HG03575 (cell line): ENCODE measurements around the gene TAPT1.

Experiments
- ATAC-seq: cut with Tn5 transposase; IDR thresholded peaks from one replicate; pipeline ENCODE4 v1.9.1; 2021; ENCODE audit not compliant: unreplicated experiment, insufficient number of reproducible peaks, low FRiP score; ENCODE audit errors: extremely low read depth

The TAPT1 gene

DNA sequence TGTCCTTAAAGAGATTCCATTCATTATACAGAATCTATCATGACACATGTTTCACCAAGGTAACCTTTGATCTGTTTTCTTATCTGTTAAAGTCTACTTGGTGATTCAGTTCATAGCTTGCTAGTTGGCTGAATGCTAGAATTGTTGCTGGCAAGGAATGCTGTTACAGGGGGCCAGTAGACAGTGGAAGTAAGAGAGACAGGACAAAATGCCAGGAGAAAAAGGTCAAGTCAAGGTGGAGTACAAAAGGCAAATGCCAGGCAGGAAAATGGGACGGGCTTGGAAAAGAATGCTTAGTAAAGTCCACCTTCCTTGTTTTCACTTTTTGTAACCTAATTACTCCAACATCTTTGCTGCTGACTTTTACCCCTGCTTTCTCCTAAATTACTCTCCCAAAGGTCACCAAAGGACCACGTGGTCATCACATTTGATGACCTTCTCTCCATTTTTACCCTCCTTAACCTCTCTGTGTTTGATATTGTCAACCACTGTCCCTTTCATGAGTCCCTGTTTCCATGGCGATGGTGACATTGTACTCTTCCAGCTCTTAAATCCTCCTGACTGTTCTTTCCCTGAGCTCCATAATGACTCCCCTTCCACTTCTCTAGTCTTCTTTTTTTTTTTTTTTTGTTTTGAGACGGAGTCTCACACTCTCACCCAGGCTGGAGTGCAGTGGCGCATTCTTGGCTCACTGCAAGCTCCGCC lies 24.5 kb upstream of the TAPT1 start:
- no peak for ATAC-seq

DNA sequence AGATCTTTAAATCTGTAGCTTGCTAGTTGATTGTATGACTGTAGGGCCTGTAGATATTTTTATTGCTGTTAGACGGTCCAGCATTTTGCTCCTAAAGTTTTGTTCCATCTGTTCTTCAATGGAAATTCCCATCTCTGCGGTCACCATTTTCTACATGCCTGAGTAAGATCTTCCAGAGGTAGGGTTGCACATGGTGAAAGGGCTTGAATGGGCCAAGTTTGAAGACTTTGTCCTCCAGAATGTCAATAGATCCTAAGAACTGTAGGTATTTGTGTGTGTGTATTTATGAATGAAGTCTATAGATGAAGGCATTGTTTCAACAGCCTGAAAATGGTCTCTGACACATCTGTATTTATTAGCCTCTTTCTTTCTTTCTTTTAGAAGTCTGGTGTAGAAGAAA lies 22.3 kb upstream of the TAPT1 start:
- ATAC-seq, result no peak

DNA sequence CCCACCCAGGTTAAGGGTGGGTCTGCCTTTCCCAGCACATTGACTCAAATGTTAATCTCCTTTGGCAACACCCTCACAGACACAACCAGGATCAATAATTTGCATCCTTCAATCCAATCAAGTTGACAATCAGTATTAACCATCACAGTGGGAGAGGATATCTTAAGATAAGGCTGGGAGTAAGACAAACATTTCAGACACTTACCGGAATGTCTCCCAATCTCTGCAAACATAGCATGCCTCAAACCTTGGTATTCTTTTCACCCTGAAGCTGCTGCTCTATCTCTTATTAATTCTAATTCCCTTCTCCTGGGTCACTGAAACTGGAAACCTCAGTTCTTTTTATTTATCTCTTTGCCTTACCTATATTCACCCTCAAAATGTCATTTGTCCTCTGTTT lies 19.0 kb upstream of the TAPT1 start:
- no peak for ATAC-seq

DNA sequence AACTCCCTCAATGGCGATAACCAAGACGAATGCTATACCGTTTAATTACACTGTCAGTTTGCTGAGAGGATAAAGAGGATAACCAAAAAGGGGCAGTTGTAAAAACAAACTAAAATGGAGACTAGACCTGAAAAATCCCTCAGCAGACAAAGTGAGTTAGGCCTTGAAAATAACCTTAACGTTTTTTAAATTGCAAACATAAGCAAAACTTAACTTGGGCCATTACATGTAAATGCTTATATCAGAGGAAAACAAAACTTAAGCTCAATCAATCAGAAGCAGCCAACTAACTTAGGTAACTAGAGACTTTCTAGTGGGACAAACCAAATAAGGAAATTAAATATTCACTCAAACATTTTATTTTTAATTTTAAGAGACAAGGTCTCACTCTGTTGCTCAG lies 17.0 kb upstream of the TAPT1 start:
- ATAC-seq, result no peak

DNA sequence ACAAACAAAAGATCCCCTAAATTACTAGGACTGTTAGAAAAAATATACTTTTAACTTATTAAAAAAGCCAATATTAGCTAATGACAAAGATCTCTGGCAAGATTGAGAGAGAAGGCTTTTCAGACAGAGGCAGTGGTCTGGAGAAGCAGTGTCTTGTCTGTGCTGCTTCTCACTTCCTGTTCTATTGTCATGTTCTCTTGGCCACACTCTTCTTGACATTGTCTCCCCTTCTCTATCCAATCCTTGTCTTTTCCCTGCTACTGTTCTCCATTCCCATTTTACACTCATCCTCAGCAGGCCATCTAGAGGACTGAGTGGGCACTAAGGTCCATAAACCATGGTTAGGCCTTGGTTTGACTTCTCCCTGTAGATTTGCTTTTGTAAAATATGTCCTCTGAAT lies 14.0 kb upstream of the TAPT1 start:
- ATAC-seq, result no peak

DNA sequence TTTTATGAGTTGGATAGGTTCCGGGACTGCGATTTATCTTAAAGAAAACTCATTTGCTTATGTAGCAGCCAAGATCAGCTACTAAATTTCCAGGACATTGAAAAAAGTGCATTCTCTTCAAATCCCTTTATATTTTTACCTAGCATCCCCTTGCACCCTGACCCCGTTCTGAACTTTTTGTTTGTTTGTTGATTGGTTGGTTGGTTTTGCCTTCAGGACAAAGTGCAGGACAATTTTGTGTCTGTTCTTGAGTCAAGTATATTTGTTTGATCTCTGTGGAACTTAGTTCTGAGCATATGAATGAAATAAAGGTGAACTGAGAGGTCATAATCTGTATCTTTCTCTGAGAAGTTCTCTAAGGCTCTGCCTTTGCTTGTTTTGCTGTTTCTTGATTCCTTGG lies 12.8 kb upstream of the TAPT1 start:
- no peak for ATAC-seq

DNA sequence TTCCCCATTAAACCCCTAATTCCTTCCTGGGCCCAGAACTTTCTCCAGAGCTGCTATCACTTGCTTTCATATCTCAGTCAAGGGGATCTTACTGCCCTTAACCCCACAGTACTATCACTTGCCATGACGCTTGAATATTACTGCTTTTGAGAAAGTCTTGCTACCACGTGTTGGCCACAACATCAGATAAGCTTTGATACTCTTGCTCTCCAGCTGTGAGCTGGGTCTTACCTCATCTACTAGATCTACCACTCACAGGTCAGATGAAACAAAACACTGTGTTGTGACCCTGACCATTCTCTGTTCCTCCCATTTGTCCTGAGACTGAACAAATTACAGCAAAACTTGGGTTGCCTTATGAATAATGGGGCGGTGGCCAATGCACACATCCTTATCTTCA lies 12.1 kb upstream of the TAPT1 start:
- ATAC-seq, result no peak

DNA sequence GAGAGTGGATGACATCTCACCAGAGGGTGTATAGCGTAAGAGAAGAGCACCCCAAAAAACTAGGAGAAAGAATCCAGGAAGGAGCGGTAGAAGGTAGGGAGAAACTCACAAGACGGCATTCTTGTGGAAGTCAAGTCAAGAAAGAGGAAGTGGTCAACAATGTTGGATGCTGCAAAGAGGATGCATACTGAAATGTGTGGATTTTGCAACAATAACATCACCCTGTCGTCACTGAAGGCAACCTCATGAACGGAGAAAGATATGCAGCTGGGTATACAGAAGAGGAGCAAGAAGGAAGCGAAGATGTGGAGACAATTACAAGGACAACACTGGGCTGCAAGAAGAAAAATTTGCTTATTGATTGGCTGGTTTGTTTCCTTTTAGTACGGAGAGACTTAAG lies 11.4 kb upstream of the TAPT1 start:
- ATAC-seq, result no peak

DNA sequence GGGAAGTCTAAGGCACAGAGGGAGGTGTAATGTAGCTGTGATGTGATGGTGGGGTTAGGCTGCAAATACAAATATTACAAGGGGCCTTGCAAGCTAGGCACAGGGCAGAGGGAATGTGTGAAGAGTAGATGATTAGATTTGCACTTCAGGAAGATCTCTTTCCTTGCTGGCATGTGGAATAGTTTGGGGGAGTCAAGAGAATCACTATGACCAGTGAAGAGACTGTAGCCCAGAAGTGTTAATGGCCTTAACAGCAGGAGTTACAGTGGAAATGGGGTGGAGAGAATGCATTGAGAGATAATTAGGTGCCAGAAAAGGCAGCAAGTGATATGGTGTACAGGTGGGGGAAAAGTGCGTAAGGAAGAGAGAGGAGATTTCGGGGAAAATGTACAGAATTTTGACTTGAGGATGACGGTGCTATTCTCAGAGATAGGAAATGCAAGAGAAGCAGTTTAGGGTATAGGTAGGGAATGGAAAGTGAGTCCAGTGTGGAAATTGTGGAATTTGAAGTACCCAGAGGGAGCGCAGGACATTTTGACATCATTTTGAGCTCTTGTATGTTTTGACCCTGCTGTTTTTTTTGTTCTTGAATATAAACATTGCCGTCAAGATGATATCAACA lies 10.2 kb upstream of the TAPT1 start:
- ATAC-seq, result no peak

DNA sequence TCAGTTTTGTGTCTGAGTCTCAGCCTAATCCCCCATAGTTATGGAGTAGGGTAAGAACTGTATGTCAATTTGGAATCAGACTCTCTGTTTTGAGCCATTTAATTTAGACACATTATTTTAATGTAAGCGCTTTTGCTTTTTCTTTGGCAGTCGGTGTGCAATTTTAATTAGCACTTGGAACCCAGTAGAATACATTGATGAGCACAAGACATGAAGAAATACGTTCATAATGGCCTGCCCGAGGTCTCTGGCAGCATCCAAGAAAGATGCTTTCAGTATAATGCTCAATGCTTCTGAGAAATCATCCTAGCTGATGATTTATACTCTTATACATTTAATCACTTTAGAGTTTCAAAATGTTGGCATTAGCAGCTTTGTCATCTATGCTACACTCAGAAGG lies 8.9 kb upstream of the TAPT1 start:
- ATAC-seq, result no peak

DNA sequence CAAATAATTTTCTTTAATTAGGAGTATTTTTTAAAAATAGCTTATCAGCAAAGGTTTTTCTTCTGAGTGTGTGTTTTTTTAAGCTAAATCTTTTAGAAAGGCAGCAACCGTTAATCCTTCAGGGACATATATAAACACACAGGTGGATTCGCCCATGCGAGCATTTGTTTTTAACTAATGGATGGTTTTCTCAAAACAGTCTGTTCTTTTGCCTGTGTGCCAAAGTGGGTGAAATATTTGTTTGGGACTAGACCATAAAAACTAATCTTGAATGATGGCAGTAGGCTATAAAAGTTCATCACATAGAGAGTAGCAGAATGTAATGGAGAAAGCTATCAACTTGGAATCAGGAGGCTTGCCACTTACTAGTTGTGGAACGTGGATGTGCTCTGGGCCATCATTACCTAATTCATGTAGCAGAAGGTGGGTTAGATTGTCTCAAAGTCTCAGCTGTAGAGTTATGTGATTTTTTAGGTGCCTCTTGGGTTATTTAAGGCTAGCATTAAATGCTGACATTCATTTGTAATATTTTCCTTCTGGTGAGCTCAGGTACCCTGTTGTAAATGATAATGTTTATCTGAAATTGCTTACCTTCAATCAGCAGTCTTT lies 7.4 kb upstream of the TAPT1 start:
- ATAC-seq, result no peak

DNA sequence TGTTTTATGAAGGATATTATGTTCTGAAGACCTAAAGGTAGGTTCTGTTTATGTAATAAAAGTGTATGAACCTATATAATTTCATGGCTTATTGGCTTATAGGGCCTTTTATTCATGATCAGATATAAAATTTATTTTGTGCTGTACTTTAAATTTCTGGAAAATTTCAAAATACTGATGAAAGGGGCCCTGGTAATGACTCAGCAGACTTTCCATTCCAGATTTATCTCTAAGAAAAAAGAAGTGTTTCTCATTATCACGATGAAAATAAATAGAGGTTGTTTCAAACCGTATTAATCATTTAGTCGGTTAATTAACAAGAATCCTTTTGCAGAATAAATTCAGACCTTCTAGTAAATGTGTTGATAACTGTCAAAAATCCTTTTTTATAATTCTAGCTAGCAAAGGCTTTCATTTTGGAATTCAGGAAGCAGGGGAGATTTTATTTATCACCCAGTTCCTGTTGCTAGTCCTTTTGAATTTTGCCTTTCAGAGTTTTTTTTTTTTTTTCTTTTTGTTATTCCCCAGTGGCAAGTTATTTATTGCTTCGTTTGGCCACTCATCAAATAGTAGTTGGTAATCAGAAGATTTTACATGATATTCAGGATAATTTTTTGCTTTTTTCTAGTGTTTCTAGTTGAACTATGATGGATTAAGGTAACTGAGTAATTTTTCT lies 5.4 kb upstream of the TAPT1 start:
- ATAC-seq, result no peak

DNA sequence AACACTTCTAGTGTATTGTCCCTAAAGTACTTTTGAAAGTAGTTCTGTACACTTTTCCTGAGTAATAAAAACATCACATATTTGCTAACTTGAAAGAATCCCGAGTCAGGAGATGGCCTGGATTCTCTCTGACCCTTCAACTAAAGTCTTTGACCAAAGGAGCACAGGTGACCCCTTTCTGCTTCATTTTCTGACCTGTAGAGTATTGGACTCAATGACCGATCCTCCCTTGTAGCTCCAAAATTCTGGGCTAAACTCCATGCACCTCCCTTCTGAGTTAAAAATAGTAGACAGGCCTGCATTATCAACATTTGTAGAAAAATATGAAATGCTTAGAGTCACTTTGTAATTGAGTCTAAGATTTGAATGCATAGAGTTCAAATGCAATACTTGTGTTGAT lies 4.0 kb upstream of the TAPT1 start:
- ATAC-seq, result no peak

DNA sequence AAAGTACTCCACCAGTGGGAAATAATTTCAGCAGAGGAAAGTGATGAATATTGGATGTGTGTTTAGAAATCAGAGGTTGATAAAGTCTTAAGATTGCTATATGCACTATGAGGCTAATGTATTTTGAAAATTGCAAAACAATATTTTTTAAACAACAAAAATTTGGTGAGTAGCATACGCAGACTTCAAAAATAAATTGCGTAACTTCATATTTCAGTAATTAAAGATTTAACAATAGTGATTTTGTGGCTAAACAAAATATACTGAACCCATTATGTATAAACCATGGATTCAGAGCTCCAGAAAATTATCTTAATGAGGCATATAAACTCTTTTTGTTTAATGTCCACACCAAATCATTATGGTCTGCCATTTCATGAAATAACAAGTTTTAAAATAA lies 3.3 kb upstream of the TAPT1 start:
- ATAC-seq, result no peak

DNA sequence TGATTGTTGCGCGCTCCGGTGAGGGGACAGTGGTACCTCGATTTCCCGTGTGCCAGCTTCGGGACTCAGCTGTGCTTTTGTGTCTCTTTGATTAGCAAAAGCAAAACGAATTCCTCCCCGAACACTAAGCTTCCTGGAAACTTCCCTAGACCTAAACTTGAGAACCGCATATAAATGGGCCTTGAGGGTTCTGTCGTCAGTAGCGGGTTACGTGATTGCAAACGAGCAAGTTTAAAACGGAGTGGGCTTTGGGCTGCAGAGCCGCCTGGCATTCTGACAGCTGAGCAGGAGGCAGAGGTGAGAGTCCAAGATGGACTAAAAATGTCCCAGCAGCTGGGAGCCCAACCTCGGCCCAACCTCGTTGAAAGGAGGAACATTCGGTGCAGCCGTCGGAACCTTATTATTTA lies 1.2 kb upstream of the TAPT1 start:
- no peak for ATAC-seq

DNA sequence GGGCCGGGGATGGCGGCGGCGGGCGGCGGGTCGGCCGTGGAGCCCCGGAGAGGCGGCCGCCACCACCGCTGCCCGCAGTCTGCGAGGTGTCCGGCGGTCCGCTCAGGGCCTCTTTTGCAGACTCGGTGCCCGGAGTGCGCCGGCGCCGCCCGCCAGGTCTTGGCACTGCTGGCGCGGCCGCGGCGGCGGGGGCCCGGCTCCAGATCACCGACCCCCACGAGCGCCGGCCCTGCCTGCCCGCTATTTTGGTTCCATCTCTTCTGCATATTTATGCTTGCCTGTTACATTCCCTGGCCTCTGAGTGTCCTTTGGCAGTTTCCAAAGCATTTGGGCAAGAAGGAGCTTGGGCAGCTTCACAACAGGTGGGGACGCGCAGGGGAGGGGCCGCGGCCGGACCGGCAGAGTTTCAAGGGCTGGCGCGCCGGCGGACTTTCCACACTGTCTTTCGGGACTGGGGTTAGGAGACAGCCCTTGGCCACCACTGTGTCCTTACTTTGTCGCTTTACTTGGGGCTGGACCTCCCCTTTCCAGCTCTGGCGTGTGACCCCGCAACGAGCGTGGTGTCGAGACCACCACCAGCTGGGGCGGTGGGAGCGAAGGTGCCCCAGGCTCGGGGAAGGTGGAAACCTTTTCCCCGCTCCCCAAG lies 668 bp upstream of the TAPT1 start:
- no peak for ATAC-seq

DNA sequence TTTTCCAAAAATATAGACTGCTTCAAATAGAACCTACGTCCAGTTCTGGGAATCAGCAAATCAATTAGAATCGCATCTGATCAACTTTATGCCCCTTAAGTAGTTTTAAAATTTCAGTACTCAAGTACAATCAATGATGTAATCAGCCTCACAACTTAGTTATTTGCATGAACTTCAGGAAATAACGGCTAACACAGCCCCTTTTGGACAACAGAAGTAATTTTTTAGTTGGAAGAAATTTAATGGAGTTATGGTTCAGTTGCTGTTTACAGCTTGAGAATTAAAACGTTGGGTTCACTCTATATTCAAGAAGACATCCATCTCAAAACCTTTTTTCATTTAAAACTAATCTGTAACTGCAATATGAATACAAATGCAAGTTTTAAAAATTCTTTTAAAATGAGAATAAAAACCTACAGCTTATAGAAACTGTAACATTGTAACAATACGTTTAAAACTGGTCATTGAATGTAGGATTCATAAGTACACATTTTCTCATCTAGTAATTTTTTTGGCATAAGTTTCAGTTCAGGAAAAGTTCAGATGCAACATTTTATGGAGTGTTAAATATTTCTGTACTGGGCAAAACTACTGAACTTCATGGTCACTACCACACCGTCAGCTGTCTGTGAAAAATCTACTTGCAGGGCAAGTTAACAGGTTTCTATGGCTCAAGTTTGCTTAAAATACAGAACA lies 956 bp downstream of the TAPT1 start:
- no peak for ATAC-seq

DNA sequence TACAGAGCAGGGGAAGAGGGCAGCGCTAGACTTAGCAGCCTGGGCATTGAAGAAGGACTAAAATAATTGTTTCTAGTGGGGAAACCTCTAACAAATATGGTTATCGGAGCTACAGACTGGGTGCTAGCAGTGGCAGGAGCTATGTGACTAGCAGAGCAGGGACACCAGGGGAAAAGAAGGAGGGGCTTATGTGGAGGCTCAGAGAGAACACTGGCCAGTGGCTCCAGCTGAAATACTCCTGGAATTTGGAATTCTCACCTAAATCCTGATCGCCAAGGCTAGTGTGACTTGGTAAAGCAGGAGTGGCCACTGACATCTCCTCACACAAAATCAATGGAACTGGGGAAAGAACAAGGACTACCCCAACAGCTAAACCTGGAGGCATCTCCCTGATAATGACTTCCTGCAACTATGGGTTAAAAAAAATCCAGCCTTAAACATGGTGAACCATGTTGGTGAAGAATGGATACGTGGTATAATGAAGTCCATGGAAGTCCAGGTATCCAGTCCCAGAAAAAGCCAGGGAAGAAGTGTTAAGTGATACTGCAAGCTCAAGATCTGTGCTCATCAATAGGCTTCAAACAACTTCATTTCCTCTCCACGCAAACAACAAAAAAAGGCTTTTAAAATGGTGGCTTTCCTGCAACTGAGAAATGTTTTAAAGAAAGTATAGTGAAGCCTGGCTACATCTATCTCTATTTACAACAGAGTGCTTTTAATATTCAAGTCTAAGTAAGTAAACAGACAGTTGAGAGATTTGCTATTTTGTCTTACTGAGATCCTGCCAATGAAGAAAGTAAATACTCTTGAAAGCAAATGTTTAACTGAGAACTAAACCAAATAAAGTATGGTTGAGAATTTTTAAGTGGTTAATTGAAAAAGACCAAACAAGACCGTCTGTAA lies 1.8 kb downstream of the TAPT1 start:
- ATAC-seq, result no peak
